Body of pancreas (tissue), 4 donors: ENCODE results near the gene KIRREL3. TPM values are rescaled to one million over a fixed set of nuclear protein-coding genes. Genes with fewer than 3 reads are reported as not detected.

ENCODE experiments used
- ATAC-seq: fragments of 150-250 bp; one replicate; pipeline ENCODE4 v1.9.1; 2016
- DNase-seq, 4 donors: peaks; one replicate each; pipeline ENCODE4 v3.0.0-alpha.2; 2019
- H3K27ac ChIP-seq, 4 donors: fragments of 200-600 bp; sonication (generic); 1 replicate in 3 of 4; 2 replicates in 1 of 4; pipeline versions ENCODE4 v1.5.1 to v1.6.1; 2016 to 2019; ENCODE audit warnings: mild to moderate bottlenecking in 1 of 4, mixed read lengths in 1 of 4, moderate library complexity in 1 of 4
- H3K27me3 ChIP-seq, 2 donors: fragments of 200-600 bp; sonication (generic); one replicate each; pipeline ENCODE4 v1.6.0; 2016; ENCODE audit warnings: mild to moderate bottlenecking in 1 of 2
- H3K36me3 ChIP-seq, 2 donors: fragments of 200-600 bp; sonication (generic); replicated peaks in 1 of 2; 2 replicates each; pipeline ENCODE4 v1.5.1; 2016; ENCODE audit warnings: low read depth in 2 of 2; ENCODE audit not compliant: insufficient read depth in 1 of 2
- H3K4me1 ChIP-seq: fragments of 200-600 bp; sonication (generic); one replicate; pipeline ENCODE4 v1.6.0; 2016
- H3K4me3 ChIP-seq, 2 donors: fragments of 200-600 bp; sonication (generic); 1 replicate in 1 of 2; 2 replicates in 1 of 2; pipeline ENCODE4 v1.5.1; 2016 to 2019
- H3K9me3 ChIP-seq, 3 donors: fragments of 200-600 bp; sonication (generic); 1 replicate in 2 of 3; 2 replicates in 1 of 3; pipeline ENCODE4 v1.5.1; 2016
- CTCF ChIP-seq, 7 experiments: fragments of 450-650 bp in 4 of 7; fragments of 200-600 bp in 3 of 7; sonication (generic) in 3 of 7; IDR thresholded peaks; one replicate each; pipeline ENCODE4 v1.5.1; 2016 to 2019; ENCODE audit warnings: antibody characterized with exemption in 7 of 7
- POLR2A ChIP-seq, 3 donors: fragments of 450-650 bp; IDR thresholded peaks; one replicate each; pipeline ENCODE4 v1.6.1; 2016; ENCODE audit warnings: antibody characterized with exemption in 3 of 3, mild to moderate bottlenecking in 2 of 3
- WGBS, 2 donors: methylation state at CpG; one replicate each; pipeline ENCODE4 v1.1.5; 2017; 5-methylcytosine and 5-hydroxymethylcytosine counted together
- intact Hi-C: fragments of 100-400 bp; cut with DNase I; formaldehyde crosslinking; loops from one replicate; pipeline ENCODE4 v1.15.1; 2023
- total RNA-seq, 2 donors: library from RNA; depleted of rRNA; stranded (reverse); fragments of >200 nt; gene quantifications; one replicate each; pipeline ENCODE4 v1.1.0, GENCODE V29; 2016

Gene KIRREL3
- total RNA-seq, 2 donors from 2014 or later = 0.26 TPM; not detected in 1

GRCh38 chr11:126585388-126585773 lies 415.2 kb downstream of the KIRREL3 start:
- no peak for DNase-seq
- intact Hi-C loops = no loop called here
- WGBS, 2 donors = 74 to 77% methylated on average over 20 of the region's 20 CpGs
- Histone ChIP-seq H3K27me3 (no peaks in the 10 kb centered on the region), H3K27ac (peak overlapping the region; percentile 57 to 90 (median 80)), H3K36me3 (no peaks in the 10 kb centered on the region), H3K4me1 (peaks cover 15% of the 10 kb centered on the region), H3K4me3 (no peak overlapping the region), H3K9me3 (no peaks in the 10 kb centered on the region)
- TF ChIP-seq CTCF (IDR thresholded peaks at IDR 0.05) (no peak), POLR2A (IDR thresholded peaks at IDR 0.05) (no peak)
- ATAC-seq = no peak

- Histone ChIP-seq H3K27ac (no peak overlapping the region), H3K4me3 (no peak overlapping the region), H3K27me3 (no peaks in the 10 kb centered on the region), H3K36me3 (no peaks in the 10 kb centered on the region), H3K4me1 (peaks cover 15% of the 10 kb centered on the region), H3K9me3 (no peaks in the 10 kb centered on the region)
- no peak for ATAC-seq
- no peak for TF ChIP-seq POLR2A (IDR thresholded peaks at IDR 0.05)
- TF ChIP-seq CTCF (IDR thresholded peaks at IDR 0.05) = no peak
- intact Hi-C loops = no loop called here
- DNase-seq = no peak
- WGBS, 2 donors = 82 to 84% methylated on average over 23 to 26 of the region's 26 CpGs
Measured at GRCh38 chr11:126583594-126584427, 416.8 kb downstream of the KIRREL3 start.

GRCh38 chr11:126583101-126583500 lies 417.5 kb downstream of the KIRREL3 start:
- Histone ChIP-seq H3K4me3 (no peak overlapping the region), H3K9me3 (no peaks in the 10 kb centered on the region), H3K4me1 (peaks cover 15% of the 10 kb centered on the region), H3K27ac (no peak overlapping the region), H3K36me3 (no peaks in the 10 kb centered on the region), H3K27me3 (no peaks in the 10 kb centered on the region)
- 80 to 85% methylated on average over 3 of the region's 3 CpGs for WGBS, 2 donors
- TF ChIP-seq POLR2A (IDR thresholded peaks at IDR 0.05) = no peak
- no peak for TF ChIP-seq CTCF (IDR thresholded peaks at IDR 0.05)
- intact Hi-C loops = no loop called here
- ATAC-seq = no peak
- DNase-seq = no peak

GRCh38 chr11:126581871-126582648 lies 418.5 kb downstream of the KIRREL3 start:
- intact Hi-C loops = no loop called here
- no peak for TF ChIP-seq POLR2A (IDR thresholded peaks at IDR 0.05)
- no peak for TF ChIP-seq CTCF (IDR thresholded peaks at IDR 0.05)
- Histone ChIP-seq H3K27me3 (no peaks in the 10 kb centered on the region), H3K4me1 (peaks cover 15% of the 10 kb centered on the region), H3K27ac (no peak overlapping the region), H3K36me3 (no peaks in the 10 kb centered on the region), H3K9me3 (no peaks in the 10 kb centered on the region), H3K4me3 (no peak overlapping the region)
- no peak for ATAC-seq
- 75 to 79% methylated on average over 11 of the region's 11 CpGs for WGBS, 2 donors
- DNase-seq = no peak
